Endothelial cell of umbilical vein (primary cell): ENCODE data around the gene NGEF. TPM values are rescaled to one million over a fixed set of nuclear protein-coding genes. Genes with fewer than 3 reads are reported as not detected.

Experiments used
- BruUV-seq: library from RNA; stranded (reverse); fragments of 400-500 nt; replicated peaks from 2 replicates; lab custom pipeline; 2021; lab: Mats Ljungman, UMichigan
- CTCF ChIA-PET: fragments of 300-600, 350-600 bp; sonication (Branson Sonifier 250); formaldehyde crosslinking; loops from one replicate; lab custom pipeline; 2021; ENCODE audit warnings: antibody characterized with exemption, inconsistent platforms; lab: Charles Lee
- POLR2A ChIA-PET: fragments of 300-600, 350-600 bp; sonication (Branson Sonifier 250); formaldehyde crosslinking; loops from one replicate; lab custom pipeline; 2021; ENCODE audit warnings: antibody characterized with exemption, inconsistent platforms; lab: Charles Lee
- DNase-seq: peaks from one replicate; pipeline ENCODE4 v3.0.0-alpha.2; 2011; ENCODE audit warnings: low read depth, low spot score
- FAIRE-seq: peaks from 2 replicates; lab custom pipeline; 2011; peaks lifted over from hg19 to GRCh38; lab: Jason Lieb, UNC
- H2AFZ ChIP-seq: 2 replicates; pipeline ENCODE4 v1.6.0; 2012; ENCODE audit warnings: low read depth, low read length, control low read depth, inconsistent platforms
- H3K27ac ChIP-seq: 2 replicates; pipeline ENCODE4 v1.5.1; 2011; ENCODE audit warnings: low read depth, mild to moderate bottlenecking, control low read depth, low read length, moderate library complexity; ENCODE audit not compliant: insufficient read depth
- H3K27me3 ChIP-seq, 2 experiments: 2 replicates each; pipeline versions ENCODE4 v1.6.0 to v1.6.1; 2011; ENCODE audit warnings: low read length in 2 of 2, mixed read lengths in 1 of 2; ENCODE audit not compliant: control insufficient read depth in 2 of 2, insufficient read depth in 2 of 2
- H3K36me3 ChIP-seq, 2 experiments: 2 replicates in 1 of 2; 3 replicates in 1 of 2; pipeline ENCODE4 v1.5.1; 2011; ENCODE audit warnings: low read length in 2 of 2, mild to moderate bottlenecking in 1 of 2, moderate library complexity in 1 of 2; ENCODE audit not compliant: control insufficient read depth in 2 of 2, insufficient read depth in 2 of 2; ENCODE audit errors: extremely low read depth in 1 of 2
- H3K4me1 ChIP-seq: 3 replicates; pipeline ENCODE4 v1.5.1; 2011; ENCODE audit warnings: mild to moderate bottlenecking, low read length; ENCODE audit not compliant: control insufficient read depth, insufficient read depth; ENCODE audit errors: extremely low read depth
- H3K4me2 ChIP-seq: 2 replicates; pipeline ENCODE4 v1.6.1; 2011; ENCODE audit warnings: low read length, control low read depth, mixed read lengths; ENCODE audit not compliant: insufficient read depth
- H3K4me3 ChIP-seq, 3 experiments: fragments of 200-600 bp in 1 of 3; sonication (generic), shearing (Covaris generic) in 1 of 3; replicated peaks in 1 of 3; 2 replicates each; pipeline ENCODE4 v1.5.1; 2011 to 2016; ENCODE audit warnings: control low read depth in 3 of 3, low read length in 3 of 3, mild to moderate bottlenecking in 2 of 3, inconsistent platforms in 1 of 3, low read depth in 1 of 3, moderate library complexity in 1 of 3; ENCODE audit not compliant: insufficient read depth in 1 of 3
- H3K79me2 ChIP-seq: 2 replicates; pipeline ENCODE4 v1.6.0; 2012; ENCODE audit warnings: low read length, inconsistent platforms; ENCODE audit not compliant: control insufficient read depth, insufficient read depth
- H3K9ac ChIP-seq: replicated peaks from 2 replicates; pipeline ENCODE3; 2011; ENCODE audit warnings: low read length, control low read depth; ENCODE audit not compliant: insufficient read depth; ENCODE audit errors: extremely low read depth
- H3K9me1 ChIP-seq: replicated peaks from 3 replicates; pipeline ENCODE4 v1.6.0; 2011; ENCODE audit warnings: mild to moderate bottlenecking, low read length; ENCODE audit not compliant: control insufficient read depth, insufficient read depth; ENCODE audit errors: extremely low read depth
- H3K9me3 ChIP-seq: replicated peaks from 2 replicates; pipeline ENCODE4 v1.5.1; 2012; ENCODE audit warnings: low read length, inconsistent platforms; ENCODE audit not compliant: control insufficient read depth, insufficient read depth
- H4K20me1 ChIP-seq: replicated peaks from 2 replicates; pipeline ENCODE3; 2011; ENCODE audit warnings: mild to moderate bottlenecking, low read length; ENCODE audit not compliant: control insufficient read depth, insufficient read depth; ENCODE audit errors: extremely low read depth
- CTCF ChIP-seq, 2 donors: IDR thresholded peaks; 1 replicate in 1 of 2; 2 replicates in 1 of 2; pipeline ENCODE4 v1.5.1; 2011; ENCODE audit warnings: low read length in 2 of 2, mild to moderate bottlenecking in 2 of 2, moderate library complexity in 2 of 2, control low read depth in 1 of 2, inconsistent platforms in 1 of 2, low read depth in 1 of 2; ENCODE audit not compliant: insufficient read depth in 1 of 2; ENCODE audit errors: extremely low read depth in 1 of 2
- EZH2 ChIP-seq: IDR thresholded peaks from 2 replicates; pipeline ENCODE4 v1.6.1; 2012; ENCODE audit warnings: borderline replicate concordance, low read depth, mild to moderate bottlenecking, moderate library complexity, low read length, inconsistent platforms; ENCODE audit not compliant: severe bottlenecking
- FOS ChIP-seq: IDR thresholded peaks from 2 replicates; pipeline ENCODE4 v1.6.1; 2011; ENCODE audit warnings: mild to moderate bottlenecking, low read length, moderate library complexity, borderline replicate concordance; ENCODE audit not compliant: insufficient read depth
- GATA2 ChIP-seq: IDR thresholded peaks from 2 replicates; pipeline ENCODE4 v1.7.0; 2011; ENCODE audit warnings: low read depth, mild to moderate bottlenecking, moderate library complexity, mixed read lengths, low read length; ENCODE audit not compliant: insufficient read length, insufficient read depth
- JUN ChIP-seq: IDR thresholded peaks from 2 replicates; pipeline ENCODE4 v1.6.1; 2011; ENCODE audit warnings: borderline replicate concordance, low read depth; ENCODE audit not compliant: insufficient read length, insufficient read depth
- MAX ChIP-seq: IDR thresholded peaks from 2 replicates; pipeline ENCODE4 v1.6.1; 2011; ENCODE audit not compliant: insufficient read depth, insufficient read length
- MYC ChIP-seq: IDR thresholded peaks from one replicate; pipeline ENCODE4 v1.6.1; 2011; ENCODE audit warnings: mild to moderate bottlenecking, low read depth, low read length
- POLR2A ChIP-seq: IDR thresholded peaks from 2 replicates; pipeline ENCODE4 v1.6.1; 2012; ENCODE audit warnings: low read depth, mild to moderate bottlenecking, control low read depth, low read length
- POLR2AphosphoS5 ChIP-seq: IDR thresholded peaks from 2 replicates; pipeline ENCODE4 v1.6.1; 2012; ENCODE audit warnings: low read depth, mild to moderate bottlenecking, control low read depth, low read length, moderate library complexity; ENCODE audit not compliant: insufficient read depth
- dilution Hi-C: fragments of 300-500 bp; cut with MboI; formaldehyde crosslinking; loops from one replicate; pipeline ENCODE4 v1.15.0; 2019; ENCODE audit warnings: low sequenced_read_pairs; ENCODE audit not compliant: extremely low pct_ligation_motif_present
- intact Hi-C: fragments of 100-400 bp; cut with micrococcal nuclease; formaldehyde crosslinking; loops from one replicate; pipeline ENCODE4 v1.10.0; 2022
- polyA plus RNA-seq, 4 experiments: library from polyadenylated mRNA; depleted of rRNA in 3 of 4; stranded (reverse) in 3 of 4; unstranded in 1 of 4; fragments of >200 nt; gene quantifications; 2 replicates each; pipeline versions ENCODE4 v1.2.1 to v1.2.3, GENCODE V29; 2011 to 2012; ENCODE audit warnings: missing spikeins in 1 of 4
- total RNA-seq: library from RNA; stranded (reverse); gene quantifications from 2 replicates; pipeline ENCODE4 v1.2.3, GENCODE V29; 2021

Gene NGEF
- total and polyA plus RNA-seq, 2 donors (not counting 3 experiments of a cell fraction or from before 2014, with no cell fraction given): 0.22 to 0.41 TPM

GRCh38 chr2:232869138-232870017 is 143.7 kb downstream of the NGEF start:
- POLR2A ChIA-PET: no interaction called here
- DNase-seq: no peak
- no peak overlapping the region for H3K4me2 ChIP-seq
- H3K27ac ChIP-seq: no peak overlapping the region
- no peak overlapping the region for H2AFZ ChIP-seq
- no peaks in the 10 kb centered on the region for H3K79me2 ChIP-seq
- no peak for TF ChIP-seq CTCF (IDR thresholded peaks at IDR 0.05; ENCODE audit: extremely low read depth in 1 of 2, insufficient read depth in 1 of 2, low read depth in 1 of 2, low read length in 2 of 2)
- TF ChIP-seq MAX: no peak
- TF ChIP-seq POLR2A: no peak
- no peak for TF ChIP-seq EZH2
- no peak for TF ChIP-seq POLR2AphosphoS5
- no peak for TF ChIP-seq JUN
- TF ChIP-seq GATA2: no peak
- TF ChIP-seq FOS: no peak
- TF ChIP-seq MYC: no peak
- FAIRE-seq: no peak
- intact Hi-C loops (no loop called here), dilution Hi-C loops (no loop called here)
- no peaks in the 10 kb centered on the region for H3K9me1 ChIP-seq
- no peaks in the 10 kb centered on the region for H3K9me3 ChIP-seq
- no peaks in the 10 kb centered on the region for H3K27me3 ChIP-seq
- no peak overlapping the region for H3K4me3 ChIP-seq
- no peaks in the 10 kb centered on the region for H3K4me1 ChIP-seq
- no peak overlapping the region for H3K9ac ChIP-seq
- CTCF ChIA-PET: interaction anchor here (2.1 kb wide), 1 partner anchor 185 kb away, joined by 6 read pairs; no protein-coding TSS in a partner anchor
- no peaks in the 10 kb centered on the region for H4K20me1 ChIP-seq
- no peaks in the 10 kb centered on the region for H3K36me3 ChIP-seq
- BruUV-seq: no TSS peak
